Right lobe of liver (tissue), 6 donors: ENCODE results near the gene CGB3. TPM values are rescaled to one million over a fixed set of nuclear protein-coding genes. Genes with fewer than 3 reads are reported as not detected.
"Not testable (repeated sequence)": the region's sequence is repeated elsewhere in the genome, so short reads cannot be mapped to it uniquely, and the experiment has no call there.

ENCODE experiments used
- ATAC-seq, 4 donors: fragments of 200-7000 bp; cut with Tn5 transposase; one replicate each; pipeline ENCODE4 v1.9.1; 2020; ENCODE audit warnings: mild to moderate bottlenecking in 4 of 4, moderate library complexity in 4 of 4
- DNase-seq, 3 donors: peaks; one replicate each; pipeline ENCODE4 v3.0.0-alpha.2; 2020
- H3K27ac ChIP-seq, 3 donors: fragments of 200-600 bp; one replicate each; pipeline ENCODE4 v1.8.0; 2022
- H3K27me3 ChIP-seq, 2 donors: fragments of 200-600 bp; one replicate each; pipeline ENCODE4 v1.8.0; 2022
- H3K36me3 ChIP-seq, 4 donors: fragments of 200-600 bp; sonication (generic) in 1 of 4; one replicate each; pipeline versions ENCODE4 v1.5.1 to v1.8.0; 2017 to 2022; ENCODE audit warnings: control low read depth in 1 of 4
- H3K4me1 ChIP-seq, 4 donors: fragments of 200-600 bp; sonication (generic) in 1 of 4; one replicate each; pipeline versions ENCODE4 v1.5.1 to v1.8.0; 2017 to 2022; ENCODE audit warnings: control low read depth in 1 of 4
- H3K4me3 ChIP-seq, 3 donors: fragments of 200-600 bp; one replicate each; pipeline ENCODE4 v1.8.0; 2022
- H3K9me3 ChIP-seq, 4 donors: fragments of 200-600 bp; sonication (generic) in 1 of 4; one replicate each; pipeline versions ENCODE4 v1.5.1 to v1.8.0; 2017 to 2022; ENCODE audit warnings: control low read depth in 1 of 4
- CTCF ChIP-seq, 4 donors: fragments of 200-600 bp in 3 of 4; fragments of 450-650 bp in 1 of 4; IDR thresholded peaks; one replicate each; pipeline versions ENCODE4 v1.5.1 to v1.8.0; 2016 to 2022; ENCODE audit warnings: antibody characterized with exemption in 4 of 4, mild to moderate bottlenecking in 2 of 4
- WGBS: methylation state at CpG from one replicate; pipeline ENCODE4 v1.1.6; 2018; ENCODE audit warnings: low coverage, low lambda C conversion rate; ENCODE audit not compliant: insufficient coverage; ENCODE audit errors: missing lambda C conversion rate; 5-methylcytosine and 5-hydroxymethylcytosine counted together
- intact Hi-C, 2 donors: fragments of 100-400 bp; cut with DNase I; formaldehyde crosslinking; loops; one replicate each; pipeline versions ENCODE4 v1.11.2 to v1.14.1; 2022
- total RNA-seq, 6 experiments: library from RNA; depleted of rRNA in 2 of 6; stranded (reverse); fragments of >200 nt in 2 of 6; fragmentation: NEBNext Ultra II Directional in 3 of 6; extraction: Animal tissue kit (Norgen Biotek cat#: 25700) in 3 of 6; gene quantifications; one replicate each; pipeline versions ENCODE4 v1.1.0 to v1.2.4, GENCODE V29; 2016 to 2023
- donor health status: DM: no; HTN: yes; CAD: no.
- donor health status: DM: no; HTN: no; CAD: no.
- donor health status: DM: no; HTN: no; CAD: no.
- donor health status: DM: no; HTN: yes; CAD: no.
- donor health status: DM: no; HTN: yes; CAD: no.

CGB3 gene
- total RNA-seq, 6 experiments from 2014 or later = not detected

GRCh38 chr19:49038111-49038510 is 14.0 kb upstream of the CGB3 start:
- H3K27ac ChIP-seq, H3K4me1 ChIP-seq, DNase-seq, intact Hi-C loops, ATAC-seq, H3K4me3 ChIP-seq, H3K27me3 ChIP-seq, H3K36me3 ChIP-seq, H3K9me3 ChIP-seq: not testable (repeated sequence)
- WGBS = 93% methylated on average over 6 of the region's 8 CpGs

GRCh38 chr19:49036815-49037214 is 12.7 kb upstream of the CGB3 start, which contains the start of gene CGB1:
CGB1 (minus strand) TSS chr19:49036895; CDS start chr19:49036711, 184 bp downstream.
- H3K4me1 ChIP-seq, H3K27ac ChIP-seq, H3K9me3 ChIP-seq, intact Hi-C loops, H3K4me3 ChIP-seq, ATAC-seq, H3K36me3 ChIP-seq, H3K27me3 ChIP-seq, DNase-seq: not testable (repeated sequence)
- peak; percentile 12 to 25 (median 22) for TF ChIP-seq CTCF (IDR thresholded peaks at IDR 0.05)
- 79% methylated on average over 9 of the region's 18 CpGs for WGBS

- ATAC-seq, DNase-seq, H3K27me3 ChIP-seq, intact Hi-C loops, H3K36me3 ChIP-seq, H3K9me3 ChIP-seq, H3K27ac ChIP-seq, H3K4me3 ChIP-seq, H3K4me1 ChIP-seq: not testable (repeated sequence)
- TF ChIP-seq CTCF (IDR thresholded peaks at IDR 0.05) = peak in 2 of 4 donors; percentile 9 to 22
- 16% methylated on average over 13 of the region's 28 CpGs for WGBS
These were observed 7.6 kb upstream of the CGB3 start, which contains the start of gene CGB2 for GRCh38 chr19:49031642-49032301. CGB2 (plus strand) TSS chr19:49031890; CDS start chr19:49032096, 206 bp downstream.

GRCh38 chr19:49030323-49030722 is 6.2 kb upstream of the CGB3 start:
- intact Hi-C loops, DNase-seq: not testable (repeated sequence)
- 83% methylated on average over 5 of the region's 8 CpGs for WGBS

GRCh38 chr19:49029749-49030148 is 5.6 kb upstream of the CGB3 start:
- H3K36me3 ChIP-seq, H3K4me1 ChIP-seq, H3K9me3 ChIP-seq, H3K4me3 ChIP-seq, DNase-seq, H3K27ac ChIP-seq, H3K27me3 ChIP-seq, intact Hi-C loops, ATAC-seq: not testable (repeated sequence)
- WGBS = 80% methylated on average over 2 of the region's 14 CpGs

More at GRCh38 chr19:49030323-49030722, 6.2 kb upstream of the CGB3 start:
- not testable (repeated sequence) for H3K27ac ChIP-seq, H3K27me3 ChIP-seq, ATAC-seq, H3K9me3 ChIP-seq, H3K36me3 ChIP-seq, H3K4me1 ChIP-seq, H3K4me3 ChIP-seq

- H3K36me3 ChIP-seq, H3K27me3 ChIP-seq, ATAC-seq, H3K4me3 ChIP-seq, DNase-seq, H3K4me1 ChIP-seq, H3K9me3 ChIP-seq, intact Hi-C loops, H3K27ac ChIP-seq: not testable (repeated sequence)
- 69% methylated on average over 3 of the region's 9 CpGs for WGBS
These were observed 4.6 kb upstream of the CGB3 start for GRCh38 chr19:49028686-49029085.

GRCh38 chr19:49025599-49025998 is 1.5 kb upstream of the CGB3 start:
- H3K27me3 ChIP-seq, intact Hi-C loops, ATAC-seq, H3K9me3 ChIP-seq, H3K4me1 ChIP-seq, H3K36me3 ChIP-seq, H3K4me3 ChIP-seq, H3K27ac ChIP-seq, DNase-seq: not testable (repeated sequence)
- 74% methylated on average over 11 of the region's 23 CpGs for WGBS

- no CpG with 5 or more reads among the region's 6 CpGs for WGBS
- DNase-seq, H3K27ac ChIP-seq, intact Hi-C loops, H3K36me3 ChIP-seq, ATAC-seq, H3K4me1 ChIP-seq, H3K27me3 ChIP-seq, H3K4me3 ChIP-seq, H3K9me3 ChIP-seq: not testable (repeated sequence)
These were observed 955 bp upstream of the CGB3 start for GRCh38 chr19:49025088-49025487.
